ENCODE results near the gene AGO1.

Gene AGO1

DNA sequence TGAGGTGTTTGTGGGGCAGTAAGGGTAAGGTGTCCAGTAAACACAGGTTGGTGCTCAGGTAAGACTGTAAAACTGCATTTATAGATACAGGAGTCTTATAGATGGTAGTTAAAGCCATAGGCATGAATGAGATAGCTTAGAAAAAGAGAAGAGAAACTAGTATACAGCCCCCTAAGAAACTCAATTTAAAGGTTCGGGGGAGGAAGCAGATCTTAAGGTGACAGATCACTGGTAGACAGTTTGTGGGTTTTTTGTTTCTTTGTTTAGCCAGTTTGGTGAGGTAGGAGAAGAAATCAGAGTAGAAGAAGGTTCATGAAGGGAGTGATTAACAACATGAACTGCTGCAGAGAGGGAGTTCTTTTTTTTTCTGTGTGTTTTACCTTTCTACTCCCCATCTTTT lies 41.8 kb downstream of the AGO1 start:
- no peaks in the 10 kb centered on the region for H3F3A ChIP-seq (ENCODE audit: low read depth)
- H3K79me2 ChIP-seq (ENCODE audit: insufficient read depth, low read length): 0 out of 2 replicates have a peak, but pooled peaks cover under 1% of the 10 kb centered on the region
- H3K4me2 ChIP-seq (ENCODE audit: low read depth, low read length, poor library complexity, severe bottlenecking): no peak overlapping the region
- H4K20me1 ChIP-seq (ENCODE audit: insufficient read depth, low read length, poor library complexity, severe bottlenecking): no peaks in the 10 kb centered on the region
- no peaks in the 10 kb centered on the region for H3K9me2 ChIP-seq (replicated peaks; ENCODE audit: low read depth, low read length)
- peaks cover 11% of the 10 kb centered on the region; the same call in 1 of the 2 replicates for H3K36me3 ChIP-seq (ENCODE audit: insufficient read depth, low read length)
- no peak overlapping the region for H3K4me3 ChIP-seq (ENCODE audit: low read length, poor library complexity, severe bottlenecking)
- TF ChIP-seq, protein P1, sequence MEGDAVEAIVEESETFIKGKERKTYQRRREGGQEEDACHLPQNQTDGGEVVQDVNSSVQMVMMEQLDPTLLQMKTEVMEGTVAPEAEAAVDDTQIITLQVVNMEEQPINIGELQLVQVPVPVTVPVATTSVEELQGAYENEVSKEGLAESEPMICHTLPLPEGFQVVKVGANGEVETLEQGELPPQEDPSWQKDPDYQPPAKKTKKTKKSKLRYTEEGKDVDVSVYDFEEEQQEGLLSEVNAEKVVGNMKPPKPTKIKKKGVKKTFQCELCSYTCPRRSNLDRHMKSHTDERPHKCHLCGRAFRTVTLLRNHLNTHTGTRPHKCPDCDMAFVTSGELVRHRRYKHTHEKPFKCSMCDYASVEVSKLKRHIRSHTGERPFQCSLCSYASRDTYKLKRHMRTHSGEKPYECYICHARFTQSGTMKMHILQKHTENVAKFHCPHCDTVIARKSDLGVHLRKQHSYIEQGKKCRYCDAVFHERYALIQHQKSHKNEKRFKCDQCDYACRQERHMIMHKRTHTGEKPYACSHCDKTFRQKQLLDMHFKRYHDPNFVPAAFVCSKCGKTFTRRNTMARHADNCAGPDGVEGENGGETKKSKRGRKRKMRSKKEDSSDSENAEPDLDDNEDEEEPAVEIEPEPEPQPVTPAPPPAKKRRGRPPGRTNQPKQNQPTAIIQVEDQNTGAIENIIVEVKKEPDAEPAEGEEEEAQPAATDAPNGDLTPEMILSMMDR (conservative IDR thresholded peaks at IDR 0.05; ENCODE audit: low read length): no peak
- peaks cover under 1% of the 10 kb centered on the region for H3K4me1 ChIP-seq (ENCODE audit: insufficient read depth, low read length, poor library complexity, severe bottlenecking)
- no peak overlapping the region for H2AFZ ChIP-seq (ENCODE audit: low read length)
- no peaks in the 10 kb centered on the region for H3K27me3 ChIP-seq (ENCODE audit: insufficient read depth, low read length, poor library complexity, severe bottlenecking)
- H3K9me3 ChIP-seq (ENCODE audit: insufficient read depth, low read depth, low read length): no peaks in the 10 kb centered on the region
- no peak overlapping the region for H3K9ac ChIP-seq (ENCODE audit: low read depth, low read length, poor library complexity, severe bottlenecking)

DNA sequence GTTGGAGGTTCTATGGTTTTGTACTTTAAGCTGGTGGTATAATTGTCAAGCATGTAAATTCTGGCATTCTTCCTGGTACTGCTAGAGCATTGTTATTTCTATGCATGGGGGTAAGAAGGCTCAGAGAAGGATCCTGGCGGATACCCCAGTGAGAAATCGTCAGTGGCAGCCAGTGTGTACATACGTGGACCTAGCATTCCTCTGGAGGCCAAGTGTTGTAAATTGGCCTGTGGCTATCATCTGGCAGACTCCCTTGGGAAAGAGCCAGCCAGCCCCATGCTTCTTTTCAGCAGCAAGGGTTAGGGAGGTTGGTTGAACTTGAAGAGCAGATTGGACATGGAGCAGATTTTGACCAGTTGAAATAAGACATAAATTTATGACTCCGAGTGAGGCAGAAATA lies 42.7 kb downstream of the AGO1 start:
- H3K4me2 ChIP-seq (ENCODE audit: low read depth, low read length, poor library complexity, severe bottlenecking): no peak overlapping the region

DNA sequence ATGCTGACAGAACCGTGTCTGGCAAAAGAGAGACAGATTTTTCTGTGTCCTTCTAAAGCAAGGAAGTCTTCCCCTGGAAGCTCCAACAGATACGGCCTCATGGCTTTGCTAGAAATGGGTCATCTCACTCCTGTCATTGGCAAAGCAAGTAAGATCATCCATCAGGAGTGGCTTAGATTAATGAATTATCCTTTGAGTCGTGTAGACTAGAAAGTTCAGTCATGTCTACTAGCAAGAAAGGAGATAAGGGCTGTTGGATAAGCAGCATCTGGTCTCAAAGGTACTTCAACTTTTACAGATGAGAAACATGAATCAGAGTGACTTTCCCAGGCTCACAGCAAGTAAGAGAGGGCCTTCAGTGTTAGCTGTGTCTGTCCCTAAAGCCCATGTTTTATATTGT lies 44.5 kb downstream of the AGO1 start:
- Histone ChIP-seq H3K9ac (ENCODE audit: low read depth, low read length, poor library complexity, severe bottlenecking) (no peak overlapping the region), H3K4me2 (ENCODE audit: low read depth, low read length, poor library complexity, severe bottlenecking) (no peak overlapping the region)

More for the DNA sequence above, 42.7 kb downstream of the AGO1 start:
- peaks cover 5% of the 10 kb centered on the region for H3K4me1 ChIP-seq (ENCODE audit: insufficient read depth, low read length, poor library complexity, severe bottlenecking)
- 0 out of 2 replicates have a peak, but pooled peaks cover 8% of the 10 kb centered on the region for H3K79me2 ChIP-seq (ENCODE audit: insufficient read depth, low read length)
- H4K20me1 ChIP-seq (ENCODE audit: insufficient read depth, low read length, poor library complexity, severe bottlenecking): no peaks in the 10 kb centered on the region
- no peaks in the 10 kb centered on the region for H3F3A ChIP-seq (ENCODE audit: low read depth)
- H3K4me3 ChIP-seq (ENCODE audit: low read length, poor library complexity, severe bottlenecking): no peak overlapping the region
- TF ChIP-seq, protein P1 (conservative IDR thresholded peaks at IDR 0.05; ENCODE audit: low read length): no peak
- TF ChIP-seq EZH2phosphoT487 (IDR thresholded peaks at IDR 0.05; ENCODE audit: borderline replicate concordance): no peak
- H3K9me2 ChIP-seq (replicated peaks; ENCODE audit: low read depth, low read length): no peaks in the 10 kb centered on the region
- no peak overlapping the region for H3K9ac ChIP-seq (ENCODE audit: low read depth, low read length, poor library complexity, severe bottlenecking)
- peaks cover 3% of the 10 kb centered on the region; the same call in 1 of the 2 replicates for H3K36me3 ChIP-seq (ENCODE audit: insufficient read depth, low read length)
- H3K9me3 ChIP-seq (ENCODE audit: insufficient read depth, low read depth, low read length): no peaks in the 10 kb centered on the region
- H2AFZ ChIP-seq (ENCODE audit: low read length): no peak overlapping the region
- no peaks in the 10 kb centered on the region for H3K27me3 ChIP-seq (ENCODE audit: insufficient read depth, low read length, poor library complexity, severe bottlenecking)

More for the DNA sequence above, 44.5 kb downstream of the AGO1 start:
- no peak overlapping the region for H2AFZ ChIP-seq (ENCODE audit: low read length)
- H3K4me3 ChIP-seq (ENCODE audit: low read length, poor library complexity, severe bottlenecking): no peak overlapping the region
- H3K9me2 ChIP-seq (replicated peaks; ENCODE audit: low read depth, low read length): no peaks in the 10 kb centered on the region
- TF ChIP-seq, protein P1 (conservative IDR thresholded peaks at IDR 0.05; ENCODE audit: low read length): no peak
- TF ChIP-seq EZH2phosphoT487 (IDR thresholded peaks at IDR 0.05; ENCODE audit: borderline replicate concordance): no peak
- peaks cover 21% of the 10 kb centered on the region for H3K79me2 ChIP-seq (ENCODE audit: insufficient read depth, low read length)
- peaks cover 12% of the 10 kb centered on the region for H4K20me1 ChIP-seq (ENCODE audit: insufficient read depth, low read length, poor library complexity, severe bottlenecking)
- peaks cover 11% of the 10 kb centered on the region for H3K4me1 ChIP-seq (ENCODE audit: insufficient read depth, low read length, poor library complexity, severe bottlenecking)
- no peaks in the 10 kb centered on the region for H3F3A ChIP-seq (ENCODE audit: low read depth)
- H3K36me3 ChIP-seq (ENCODE audit: insufficient read depth, low read length): no peaks in the 10 kb centered on the region
- H3K27me3 ChIP-seq (ENCODE audit: insufficient read depth, low read length, poor library complexity, severe bottlenecking): no peaks in the 10 kb centered on the region
- no peaks in the 10 kb centered on the region for H3K9me3 ChIP-seq (ENCODE audit: insufficient read depth, low read depth, low read length)

All from Loucy (cell line).